Stimulated activated naive CD4-positive, alpha-beta T cell treated with Interleukin-2 at 50 U/mL for 16 hours (primary cell): Measurements from ENCODE around the gene FGA.
"Not testable (repeated sequence)": the region's sequence is repeated elsewhere in the genome, so short reads cannot be mapped to it uniquely, and the experiment has no call there.

Experiments
- DNase-seq: peaks from one replicate; lab custom pipeline; 2025; lab: John Stamatoyannopoulos, UW

Gene FGA

DNA sequence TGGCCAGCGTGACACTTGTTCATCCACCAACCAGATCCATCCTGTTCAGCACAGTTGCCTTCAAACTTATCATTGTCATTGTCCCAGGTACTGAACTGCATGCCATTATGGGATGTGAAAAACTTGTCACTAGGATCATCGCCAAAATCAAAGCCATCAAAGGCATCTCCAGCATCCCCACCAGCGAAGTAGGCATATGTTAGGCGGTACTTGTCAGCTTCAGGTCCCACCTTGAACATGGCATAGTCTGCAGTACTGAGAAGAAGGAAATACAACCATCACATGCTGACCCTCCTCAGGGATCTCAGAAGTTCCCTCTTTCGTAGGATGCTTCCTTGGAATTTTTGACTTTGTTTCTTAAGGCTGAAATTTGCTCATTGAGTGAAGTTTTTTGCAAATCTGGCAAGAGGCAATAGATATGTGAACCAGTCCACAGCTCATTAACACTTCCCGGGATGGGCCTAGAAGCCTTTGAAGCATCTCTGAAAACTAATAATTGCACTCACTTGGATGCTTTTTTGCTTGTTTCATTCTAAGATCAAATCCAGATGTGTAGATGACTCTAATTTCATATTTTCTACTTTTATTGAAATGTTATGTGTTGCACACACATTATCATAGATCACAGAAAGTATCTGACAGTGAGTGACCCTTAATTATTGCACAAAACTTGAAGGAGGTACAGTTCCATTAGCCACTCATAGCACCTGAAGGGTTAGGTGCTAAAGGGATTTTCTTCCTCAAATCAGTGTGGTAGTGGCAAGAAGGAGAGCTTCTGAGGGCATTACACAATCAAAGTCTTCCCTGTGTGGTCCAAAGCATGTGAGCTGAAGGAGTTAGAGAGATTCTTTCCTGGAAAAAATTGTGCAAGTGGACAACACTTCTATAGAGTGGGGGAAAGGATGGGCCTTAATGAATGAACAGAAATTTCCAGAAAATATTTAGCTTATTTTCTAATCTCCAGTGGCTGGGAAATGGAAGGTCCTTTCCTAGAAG is 16.5 kb upstream of the FGA start:
- DNase-seq = no peak

DNA sequence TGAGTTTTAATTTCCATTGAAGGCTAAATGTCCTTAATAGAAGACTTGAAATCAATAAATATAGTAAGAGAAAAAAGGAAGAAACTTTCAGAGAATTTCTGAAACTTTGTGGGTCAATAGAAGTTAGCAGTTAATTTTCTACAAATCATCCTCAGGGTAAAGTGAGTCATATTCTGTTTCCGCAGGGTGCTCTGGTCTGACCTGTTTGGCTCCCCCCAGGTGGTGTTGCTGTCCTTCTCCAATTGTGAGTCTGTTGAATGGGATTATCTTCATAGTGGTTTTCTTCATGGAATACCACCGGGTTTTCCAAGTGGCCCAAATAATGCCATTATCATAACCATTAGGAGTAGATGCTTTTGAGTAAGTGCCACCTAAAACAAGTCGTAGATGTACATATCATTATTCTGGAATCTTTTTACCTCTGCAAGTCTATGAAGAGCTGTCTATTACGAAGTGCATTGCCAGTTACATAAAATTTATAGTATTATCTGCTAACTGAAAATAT is 14.2 kb upstream of the FGA start:
- DNase-seq = no peak

DNA sequence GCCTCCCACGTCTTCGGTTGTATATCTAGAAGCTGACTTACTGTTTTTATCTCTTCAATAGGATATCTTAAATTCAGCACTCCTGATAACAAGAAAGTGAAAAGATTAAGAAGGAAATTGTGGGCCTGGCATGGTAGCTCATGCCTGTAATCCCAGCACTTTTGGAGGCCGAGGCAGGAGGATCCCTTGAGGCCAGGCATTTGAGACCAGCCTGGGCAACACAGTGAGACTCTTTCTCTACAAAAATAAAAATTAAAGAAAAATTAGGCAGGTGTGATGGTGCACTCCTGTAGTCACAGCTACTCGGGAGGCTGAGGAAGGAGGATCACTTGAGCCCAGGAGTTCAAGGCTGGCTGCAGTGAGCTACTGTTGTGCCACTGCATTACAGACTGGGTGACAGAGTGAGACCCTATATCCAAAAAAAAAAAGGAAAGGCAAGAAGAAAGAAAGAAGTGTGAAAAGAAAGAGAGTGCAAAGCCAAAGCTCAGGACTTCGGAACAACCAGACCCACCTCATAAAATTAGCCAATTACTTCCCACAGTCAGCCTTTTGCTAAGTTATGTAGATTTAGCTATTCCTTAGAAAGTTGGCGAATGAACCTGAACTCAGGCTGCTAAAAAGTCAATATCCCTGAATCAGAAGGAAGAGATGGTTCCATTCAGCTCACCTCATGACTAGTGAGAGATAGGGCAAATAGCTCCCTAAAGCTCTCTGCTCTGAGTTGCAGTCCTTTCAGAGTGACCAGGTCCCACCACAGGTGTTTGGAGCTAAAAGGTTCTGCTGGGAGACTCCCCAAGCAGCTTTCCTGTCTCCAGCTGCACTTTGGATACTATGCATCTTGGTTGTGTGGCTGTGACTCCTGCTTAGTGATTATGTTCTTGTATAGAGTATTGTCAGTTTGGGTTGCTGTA is 12.7 kb upstream of the FGA start:
- no peak for DNase-seq

DNA sequence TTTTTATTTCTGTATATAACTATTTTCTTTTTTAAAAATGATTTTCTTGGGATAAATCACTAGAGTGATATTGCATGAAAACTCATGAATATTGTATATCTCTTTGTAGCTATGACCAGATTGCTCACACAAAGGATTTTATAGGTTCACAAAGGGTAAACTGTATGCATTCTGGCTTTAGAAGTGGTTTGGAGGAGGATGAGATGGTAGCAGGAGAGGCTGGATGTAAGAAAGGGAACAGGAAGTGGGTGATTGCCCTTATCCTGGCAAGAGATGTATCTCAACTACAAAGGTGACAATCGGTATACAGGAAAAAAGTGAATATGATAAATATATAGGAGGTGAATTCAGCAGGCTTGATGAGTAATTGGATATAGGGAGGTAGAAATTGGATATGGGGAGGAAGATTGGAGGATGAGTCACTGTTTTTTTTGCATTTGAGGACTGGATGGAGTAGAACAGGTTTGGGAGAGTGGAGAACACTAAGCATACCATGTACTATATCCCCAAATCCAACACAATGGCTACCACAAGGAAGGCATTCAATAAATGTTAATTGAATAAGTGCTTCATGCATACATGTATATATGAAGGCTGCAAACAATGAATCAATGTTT is 12.0 kb upstream of the FGA start:
- DNase-seq = no peak

DNA sequence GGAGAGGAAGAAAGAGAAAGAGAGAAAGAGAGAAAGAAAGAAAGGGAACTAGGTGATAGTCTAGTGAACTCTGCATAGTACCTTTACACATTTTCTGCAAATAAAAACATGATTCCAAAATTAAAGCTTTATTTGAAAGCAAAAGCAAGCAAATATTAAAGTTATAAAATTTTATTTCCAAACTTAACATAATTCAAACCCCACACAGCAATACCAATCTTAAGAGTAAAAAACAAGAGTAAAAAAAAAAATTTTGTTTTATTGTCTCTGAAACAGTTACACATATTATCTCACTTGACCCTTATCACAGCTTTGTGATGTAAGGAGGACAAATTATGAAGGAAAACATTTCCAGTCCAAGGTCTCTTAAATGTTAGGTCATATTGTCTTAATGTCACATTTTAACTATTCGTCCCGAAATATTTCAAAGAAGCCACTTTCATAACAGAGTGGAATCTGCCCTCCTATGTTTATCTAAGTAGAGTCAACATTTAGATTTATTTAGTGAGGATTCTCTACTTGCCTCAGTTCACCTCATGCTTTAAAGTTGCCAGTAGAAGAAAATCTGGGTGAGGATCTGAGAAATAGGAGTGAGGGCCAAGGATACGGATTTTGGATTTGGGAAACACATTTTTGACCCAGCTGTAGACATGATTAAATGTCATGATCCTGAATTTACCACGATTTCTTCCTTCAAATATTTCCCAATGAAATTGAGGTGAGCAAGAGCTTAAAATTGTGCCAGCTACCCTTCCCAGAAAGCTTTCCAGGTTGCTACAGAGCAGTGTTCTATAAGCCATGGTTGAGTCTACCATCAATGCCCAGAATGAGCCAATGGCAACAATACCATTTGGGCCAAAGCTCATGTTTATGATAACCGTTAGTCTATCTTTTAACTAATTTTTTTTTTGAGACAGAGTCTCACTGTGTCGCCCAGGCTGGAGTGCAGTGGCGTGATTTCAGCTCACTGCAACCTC is 7.5 kb upstream of the FGA start:
- DNase-seq = no peak

DNA sequence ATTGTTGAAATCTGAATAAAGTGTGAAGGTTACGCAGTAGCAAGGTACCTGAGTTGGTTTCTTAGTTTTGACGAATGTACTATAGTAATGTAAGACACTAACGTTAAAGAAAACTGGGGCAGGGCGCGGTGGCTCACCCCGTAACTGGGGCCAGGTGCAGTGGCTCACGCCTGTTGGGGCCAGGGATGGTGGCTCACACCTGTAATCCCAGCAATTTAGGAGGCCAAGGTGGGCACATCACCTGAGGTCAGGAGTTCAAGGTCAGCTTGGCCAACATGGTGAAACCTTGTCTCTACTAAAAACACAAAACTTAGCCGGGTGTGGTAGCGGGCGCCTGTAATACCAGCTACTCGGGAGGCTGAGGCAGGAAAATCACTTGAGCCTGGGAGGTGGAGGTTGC is 6.7 kb upstream of the FGA start:
- DNase-seq = not testable (repeated sequence)

DNA sequence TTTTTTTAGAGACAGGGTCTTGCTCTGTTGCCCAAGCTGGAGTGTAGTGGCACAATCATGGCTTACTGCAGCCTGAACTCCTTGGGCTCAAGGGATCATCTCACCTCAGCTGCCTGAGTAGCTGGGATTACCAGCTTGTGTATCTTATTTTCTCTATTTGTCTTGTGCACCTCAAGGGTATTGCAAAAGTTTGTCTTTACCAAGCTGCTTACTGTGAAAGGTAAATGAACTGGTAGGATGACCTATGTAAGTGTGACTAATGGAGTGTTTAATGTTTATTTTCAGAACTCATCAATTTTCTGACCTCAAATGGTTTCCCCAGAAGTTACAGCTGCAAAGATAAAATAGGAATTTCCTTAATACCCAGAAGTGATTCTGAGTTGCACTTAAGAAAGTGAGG is 5.3 kb upstream of the FGA start:
- DNase-seq = no peak

DNA sequence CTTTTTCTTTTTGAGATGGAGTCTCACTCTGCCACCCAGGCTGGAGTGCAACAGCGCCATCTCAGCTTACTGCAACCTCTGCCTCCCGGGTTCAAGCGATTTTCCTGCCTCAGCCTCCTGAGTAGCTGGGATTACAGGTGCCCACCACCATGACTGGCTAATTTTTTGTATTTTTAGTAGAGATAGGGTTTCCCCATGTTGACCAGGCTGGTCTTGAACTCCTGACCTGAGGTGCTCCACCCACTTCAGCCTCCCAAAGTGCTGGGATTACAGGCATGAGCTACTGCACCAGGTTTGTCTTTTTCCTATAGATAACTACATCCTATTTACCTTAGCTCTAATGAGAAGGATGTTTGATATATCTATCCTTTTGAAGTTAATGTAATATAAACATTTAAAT is 3.8 kb upstream of the FGA start:
- not testable (repeated sequence) for DNase-seq

DNA sequence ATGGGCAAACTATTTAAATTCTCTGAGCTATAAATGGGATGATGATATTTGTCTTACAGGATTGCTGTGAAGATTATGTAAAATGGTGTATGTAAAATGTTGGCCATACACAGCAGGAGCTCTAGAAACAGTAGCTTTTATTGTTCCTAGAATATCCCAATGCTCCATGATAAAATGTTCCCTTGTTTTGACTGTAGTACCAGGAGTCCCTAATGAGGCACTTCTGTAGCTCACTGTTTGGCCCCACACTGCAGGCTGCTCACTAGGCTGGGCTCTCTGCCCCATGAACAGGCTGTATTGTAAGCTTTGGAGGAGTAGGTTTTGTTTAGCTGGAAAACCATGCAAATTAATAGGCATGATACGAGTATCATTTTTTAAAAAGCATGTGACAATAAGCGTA is 3.3 kb upstream of the FGA start:
- no peak for DNase-seq

DNA sequence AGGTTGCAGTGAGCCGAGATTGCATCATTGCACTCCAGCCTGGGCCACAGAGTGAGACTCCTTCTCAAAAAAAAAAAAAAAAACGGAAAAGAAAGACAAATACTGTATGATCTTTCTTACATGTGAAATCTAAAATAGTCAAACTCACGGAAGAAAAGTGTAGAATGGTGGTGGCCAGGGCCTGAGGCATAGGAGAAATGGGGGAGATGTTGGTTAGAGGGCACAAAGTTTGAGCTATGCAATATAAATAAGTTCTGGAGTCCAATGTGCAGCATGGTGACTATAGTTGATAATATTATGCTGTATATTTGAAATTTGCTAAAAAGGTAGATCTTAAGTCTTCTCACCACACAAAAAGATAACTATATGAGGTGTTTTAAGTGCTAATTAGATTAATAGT is 1.3 kb upstream of the FGA start:
- no peak for DNase-seq

DNA sequence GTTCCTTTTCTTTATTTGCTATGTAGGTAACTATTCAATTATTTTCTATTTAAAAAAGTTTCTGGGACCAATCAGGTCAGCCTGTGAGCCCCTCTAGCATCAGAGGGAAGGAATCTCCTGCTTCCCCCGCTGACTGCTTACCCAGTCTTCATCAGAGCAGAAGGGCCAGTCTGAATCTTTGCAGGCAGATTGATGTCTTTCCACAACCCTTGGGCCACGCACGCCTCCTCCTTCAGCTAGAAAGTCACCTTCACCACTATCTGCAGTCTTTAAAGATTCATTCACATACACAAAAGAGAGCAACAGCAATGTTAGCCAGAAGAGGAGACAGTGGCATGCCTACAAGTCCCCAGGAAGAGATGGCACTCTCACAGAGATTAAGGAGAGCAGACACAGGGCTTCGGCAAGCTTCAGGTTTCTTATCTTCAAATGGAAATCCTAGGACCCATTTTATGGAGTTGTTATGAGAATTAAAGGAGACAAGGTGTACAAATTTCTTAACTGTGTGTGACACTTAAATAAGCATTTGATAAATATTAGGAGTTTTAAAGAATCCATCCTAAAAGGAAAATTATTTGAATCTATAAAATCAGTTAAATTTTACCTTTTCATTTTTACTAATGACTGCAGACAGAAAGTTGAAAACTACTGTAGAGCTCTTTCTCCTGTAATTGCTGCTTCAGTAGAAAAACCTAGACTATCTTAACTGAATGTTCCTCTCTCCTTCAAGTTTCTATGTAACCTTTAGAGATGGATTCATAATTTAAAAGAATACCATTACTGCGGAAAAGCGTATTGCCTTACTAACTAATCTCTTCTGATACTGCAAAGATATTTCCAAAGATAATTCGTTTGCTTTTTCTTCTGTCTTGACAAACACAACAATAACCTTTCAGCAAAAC is 995 bp downstream of the FGA start:
- no peak for DNase-seq

DNA sequence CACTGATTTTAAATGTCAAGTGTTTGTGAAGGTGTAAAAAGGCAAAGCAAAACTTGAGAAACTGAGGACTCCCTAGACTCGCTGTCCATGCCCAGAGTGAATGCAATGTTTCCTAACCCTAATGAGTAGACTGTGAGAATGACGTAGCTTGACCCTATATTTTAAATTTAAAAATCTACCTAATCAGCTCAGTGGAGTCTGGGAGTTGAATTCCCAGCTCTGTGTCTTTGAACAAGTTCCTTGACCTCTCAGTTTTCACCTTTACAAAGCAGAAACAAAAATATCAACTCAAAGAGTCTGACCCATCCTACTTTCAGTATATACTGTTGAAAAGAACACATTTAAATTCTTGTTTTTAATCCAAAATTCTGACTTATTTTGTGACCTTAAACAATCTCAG is 2.3 kb downstream of the FGA start:
- no peak for DNase-seq

DNA sequence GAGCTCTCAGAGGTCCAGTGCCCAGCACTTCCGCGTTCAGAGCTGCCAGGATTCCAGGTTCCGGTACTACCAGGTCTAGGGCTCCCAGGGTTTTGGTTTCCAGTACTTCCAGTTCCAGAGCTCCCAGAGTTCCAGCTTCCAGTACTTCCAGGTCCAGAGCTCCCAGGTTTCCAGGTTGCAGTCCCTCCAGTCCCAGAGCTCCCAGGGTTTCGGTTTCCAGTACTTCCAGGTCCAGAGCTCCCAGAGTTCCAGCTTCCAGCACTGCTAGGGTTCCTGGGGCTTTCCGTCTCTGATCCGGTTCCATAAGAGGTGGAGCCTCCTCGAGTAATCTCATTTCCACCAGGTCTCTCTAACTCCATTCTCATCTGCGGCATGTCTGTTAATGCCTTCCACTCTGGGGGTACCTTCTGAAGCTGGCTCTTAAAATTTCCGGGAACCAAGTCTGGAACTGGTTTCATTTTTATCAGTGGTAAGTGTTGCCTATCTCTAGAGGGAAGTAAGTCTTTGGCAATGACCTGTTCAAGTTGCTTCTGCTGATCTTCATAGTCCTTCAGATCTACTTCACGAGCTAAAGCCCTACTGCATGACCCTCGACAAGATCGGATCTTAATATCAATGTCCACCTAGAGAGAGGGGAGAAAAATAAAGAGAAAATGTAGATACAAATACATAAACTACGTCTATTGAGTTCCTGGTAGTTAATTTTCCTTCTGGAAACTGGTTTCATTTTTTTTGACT is 4.1 kb downstream of the FGA start:
- no peak for DNase-seq

DNA sequence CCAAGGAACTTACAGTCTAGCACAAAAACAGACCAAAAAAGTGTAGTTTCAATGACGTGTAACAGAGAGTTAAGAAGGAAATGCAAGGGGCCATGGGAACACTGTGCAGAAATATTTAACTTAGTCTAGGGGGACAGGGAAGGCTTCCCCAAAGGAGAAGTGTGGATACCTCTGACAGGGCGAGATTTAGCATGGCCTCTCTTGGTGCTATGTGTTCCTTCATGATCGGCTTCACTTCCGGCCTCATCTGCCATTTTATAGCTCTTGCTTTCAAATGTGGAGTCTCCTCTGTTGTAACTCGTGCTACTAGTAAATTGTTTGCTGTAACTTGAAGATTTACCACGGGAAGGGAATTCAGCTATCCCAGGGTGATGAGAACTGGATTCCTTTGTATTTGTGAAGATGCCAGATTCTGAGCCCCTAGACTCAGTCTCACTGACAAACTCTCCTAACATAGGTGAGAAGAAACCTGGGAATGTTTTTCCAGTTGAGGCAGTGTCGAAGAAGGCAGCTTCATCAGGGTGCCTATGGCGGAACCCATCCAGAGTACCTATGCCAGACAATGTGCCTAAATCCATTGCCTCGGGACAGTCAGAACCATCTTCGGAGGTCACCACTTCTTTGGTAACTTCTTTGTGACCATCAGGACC is 5.0 kb downstream of the FGA start:
- DNase-seq = no peak

DNA sequence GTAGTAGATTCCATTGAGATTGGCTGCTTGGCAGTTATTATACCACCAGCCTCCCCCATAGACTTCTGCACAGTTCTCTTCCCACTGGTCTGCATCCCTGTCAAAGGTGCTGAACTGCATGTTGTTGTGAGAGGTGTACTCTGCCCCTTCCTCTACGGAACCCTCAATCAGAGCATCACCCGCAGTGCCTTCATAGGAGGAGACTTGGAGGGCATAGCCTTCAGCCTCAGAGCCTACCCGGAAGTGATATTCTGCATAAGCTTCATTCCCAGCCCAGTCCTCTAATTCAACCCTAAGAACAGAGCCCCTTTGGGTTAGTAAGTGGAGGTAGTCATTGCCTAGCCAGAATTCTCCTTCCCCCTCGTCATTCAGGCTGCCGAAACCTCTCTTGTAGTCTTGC is 6.3 kb downstream of the FGA start:
- no peak for DNase-seq

DNA sequence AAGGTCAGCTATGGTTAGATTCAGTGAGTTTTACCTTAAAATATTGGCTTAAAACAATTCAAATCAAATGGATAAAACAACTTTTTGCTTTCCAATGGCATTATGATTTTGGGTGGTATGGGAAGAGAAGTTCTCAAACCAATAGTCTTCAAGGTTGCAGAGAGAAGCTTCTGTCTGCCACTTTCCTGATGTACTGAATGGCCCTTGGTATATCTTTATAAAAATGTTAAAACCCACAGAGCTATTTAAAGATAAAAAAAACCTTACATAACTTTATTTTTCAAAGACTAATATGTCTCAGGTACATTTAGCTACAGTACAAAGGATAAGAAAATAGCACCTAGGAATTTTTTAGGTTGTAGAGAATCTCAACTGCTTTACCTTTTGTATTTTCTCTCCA is 6.9 kb downstream of the FGA start:
- DNase-seq = no peak

DNA sequence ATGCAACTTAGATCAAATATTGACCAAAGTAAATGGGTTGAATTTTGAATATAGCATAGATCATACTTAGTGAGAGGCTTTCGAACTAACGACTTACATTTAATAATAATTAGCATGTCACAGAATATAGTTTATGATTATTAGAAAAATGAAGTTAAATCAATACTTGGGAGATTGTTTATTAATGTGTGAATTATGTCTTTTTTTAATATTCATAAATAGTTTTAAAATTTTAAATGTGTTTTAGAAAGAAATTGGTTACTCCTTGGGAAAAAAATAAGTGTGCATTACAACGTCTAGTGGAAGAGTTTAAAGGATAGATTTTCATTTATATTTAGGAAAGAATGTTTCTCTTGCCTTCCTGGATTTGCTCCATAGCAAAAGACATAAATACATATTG is 7.3 kb downstream of the FGA start:
- DNase-seq = no peak

DNA sequence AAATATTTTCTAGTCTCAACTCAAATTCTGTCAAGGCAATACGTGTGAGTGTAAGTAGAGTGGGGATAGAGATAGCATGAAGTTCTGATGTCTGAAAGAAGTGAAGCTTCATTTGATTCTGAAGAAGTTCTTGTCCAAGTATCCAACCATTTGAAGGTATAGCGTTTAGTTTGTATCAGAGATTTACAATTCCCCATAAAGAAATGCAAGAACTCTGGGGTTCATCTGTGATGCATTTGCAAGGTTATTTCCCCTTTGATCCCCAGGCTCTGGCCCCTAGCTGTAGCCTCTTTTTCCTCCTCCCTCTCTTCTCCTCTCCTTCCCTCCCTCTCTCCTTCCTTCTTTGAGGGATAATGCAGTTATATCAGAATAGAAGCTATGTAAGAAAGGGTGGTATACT is 7.8 kb downstream of the FGA start:
- DNase-seq = no peak

DNA sequence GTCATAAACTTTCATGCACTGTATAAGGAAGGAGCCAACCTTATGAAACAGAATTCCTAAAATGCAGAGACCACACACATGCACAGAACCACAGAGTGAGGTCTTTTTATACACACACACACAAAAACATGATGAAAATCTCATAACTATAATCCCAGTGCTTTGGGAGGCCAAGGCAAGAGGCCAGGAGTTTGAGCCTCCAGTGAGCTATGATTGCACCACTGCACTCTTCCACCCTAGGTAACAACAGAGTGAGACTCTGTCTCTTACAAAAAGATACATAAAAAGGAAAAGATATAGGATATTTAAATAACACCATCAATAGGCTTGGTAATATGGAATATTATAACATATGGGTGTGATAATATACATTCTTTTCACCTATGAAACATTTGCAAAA is 10.6 kb downstream of the FGA start:
- DNase-seq = no peak
